SK-N-SH treated with all-trans-retinoic acid at 6 μM for 48 hours (cell line): ENCODE data around the gene CCDC88C.

ENCODE experiments used
- ARNTL ChIP-seq: fragments of 450-650 bp; formaldehyde crosslinking; IDR thresholded peaks from 2 replicates; pipeline ENCODE4 v1.5.0; 2020; ENCODE audit warnings: low read depth, mild to moderate bottlenecking, moderate library complexity, borderline replicate concordance
- CREB5 ChIP-seq: fragments of 250-450 bp; sonication (Bioruptor Pico); IDR thresholded peaks from 2 replicates; pipeline ENCODE4 v1.5.1; 2020; ENCODE audit warnings: low read depth, mild to moderate bottlenecking, moderate library complexity
- GLIS3 ChIP-seq: fragments of 250-450 bp; sonication (Bioruptor Pico); IDR thresholded peaks from 2 replicates; pipeline ENCODE4 v1.5.0; 2020; ENCODE audit warnings: mild to moderate bottlenecking, moderate library complexity
- POU6F1 ChIP-seq: fragments of 250-450 bp; sonication (Bioruptor Pico); IDR thresholded peaks from 2 replicates; pipeline ENCODE4 v1.8.0; 2021; ENCODE audit warnings: low read depth, mild to moderate bottlenecking, moderate library complexity, borderline replicate concordance
- TCF4 ChIP-seq: fragments of 250-450 bp; sonication (Bioruptor Pico); IDR thresholded peaks from 2 replicates; pipeline ENCODE4 v1.8.0; 2021; ENCODE audit warnings: mild to moderate bottlenecking, moderate library complexity, borderline replicate concordance
- ZC3H10 ChIP-seq: fragments of 250-450 bp; sonication (Bioruptor Pico); IDR thresholded peaks from 2 replicates; pipeline ENCODE4 v1.5.1; 2021; ENCODE audit warnings: mild to moderate bottlenecking, moderate library complexity
- ZFP3 ChIP-seq: fragments of 250-450 bp; sonication (Bioruptor Pico); IDR thresholded peaks from 2 replicates; pipeline ENCODE4 v1.5.0; 2020; ENCODE audit warnings: mild to moderate bottlenecking, moderate library complexity
- ZFP30 ChIP-seq: fragments of 450-650 bp; formaldehyde crosslinking; IDR thresholded peaks from 2 replicates; pipeline ENCODE4 v1.5.0; 2022; ENCODE audit warnings: mild to moderate bottlenecking, moderate library complexity
- ZNF565 ChIP-seq: fragments of 450-650 bp; formaldehyde crosslinking; conservative IDR thresholded peaks from 2 replicates; pipeline ENCODE4 v1.5.0; 2020; ENCODE audit warnings: low read depth, mild to moderate bottlenecking, moderate library complexity
- ZNF70 ChIP-seq: fragments of 450-650 bp; formaldehyde crosslinking; IDR thresholded peaks from 2 replicates; pipeline ENCODE4 v1.5.0; 2020; ENCODE audit warnings: mild to moderate bottlenecking, moderate library complexity
- TF ChIP-seq, protein P1 (sequence below): fragments of 250-450 bp; sonication (Bioruptor Pico); IDR thresholded peaks from 2 replicates; pipeline ENCODE4 v1.8.0; 2020; ENCODE audit warnings: mild to moderate bottlenecking, moderate library complexity, borderline replicate concordance

DNA sequence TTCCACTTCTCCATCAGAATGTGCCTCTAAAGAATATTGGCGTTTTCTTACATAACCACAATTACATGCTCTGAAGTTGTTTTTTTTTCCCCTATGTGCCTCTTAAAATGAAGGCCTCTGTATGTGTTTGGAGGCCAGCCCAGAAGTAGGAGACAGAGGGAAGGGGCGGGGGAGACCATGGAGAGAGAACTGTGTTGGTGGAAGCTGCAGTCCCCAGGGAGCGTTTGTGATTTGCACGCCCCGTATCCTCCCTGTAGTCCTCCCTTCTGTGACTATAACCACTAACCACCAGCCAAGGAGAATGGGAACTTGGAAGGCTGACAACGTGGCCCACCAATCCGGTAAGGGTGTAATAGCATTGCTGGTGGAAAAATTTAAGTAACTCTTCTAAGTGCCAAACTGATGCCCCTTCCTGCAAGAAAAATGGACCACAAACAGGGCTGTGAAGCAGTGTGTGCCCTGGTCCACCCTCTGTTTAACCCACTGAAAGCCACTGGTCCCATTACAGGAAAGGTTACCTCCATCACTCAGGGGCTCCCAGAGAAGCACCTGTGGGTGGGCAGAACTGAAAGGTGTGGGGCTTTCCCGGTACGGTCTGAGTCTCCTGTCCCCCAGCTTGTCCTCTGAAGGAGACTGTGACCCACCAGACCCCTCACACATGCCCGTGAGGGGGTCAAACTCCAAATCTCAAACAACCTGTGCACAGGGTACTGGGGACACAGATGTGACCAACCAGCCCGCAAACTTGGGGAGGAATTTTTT lies 36.8 kb downstream of the CCDC88C start:
- TF ChIP-seq GLIS3 (CRISPR knock-in tag) (no peak), ARNTL (CRISPR knock-in tag) (no peak), TCF4 (CRISPR knock-in tag) (no peak), ZNF565 (no peak), ZNF70 (CRISPR knock-in tag) (no peak), CREB5 (CRISPR knock-in tag) (no peak), ZC3H10 (no peak), ZFP30 (CRISPR knock-in tag) (no peak), ZFP3 (CRISPR knock-in tag) (no peak), POU6F1 (no peak)
- TF ChIP-seq, protein P1, sequence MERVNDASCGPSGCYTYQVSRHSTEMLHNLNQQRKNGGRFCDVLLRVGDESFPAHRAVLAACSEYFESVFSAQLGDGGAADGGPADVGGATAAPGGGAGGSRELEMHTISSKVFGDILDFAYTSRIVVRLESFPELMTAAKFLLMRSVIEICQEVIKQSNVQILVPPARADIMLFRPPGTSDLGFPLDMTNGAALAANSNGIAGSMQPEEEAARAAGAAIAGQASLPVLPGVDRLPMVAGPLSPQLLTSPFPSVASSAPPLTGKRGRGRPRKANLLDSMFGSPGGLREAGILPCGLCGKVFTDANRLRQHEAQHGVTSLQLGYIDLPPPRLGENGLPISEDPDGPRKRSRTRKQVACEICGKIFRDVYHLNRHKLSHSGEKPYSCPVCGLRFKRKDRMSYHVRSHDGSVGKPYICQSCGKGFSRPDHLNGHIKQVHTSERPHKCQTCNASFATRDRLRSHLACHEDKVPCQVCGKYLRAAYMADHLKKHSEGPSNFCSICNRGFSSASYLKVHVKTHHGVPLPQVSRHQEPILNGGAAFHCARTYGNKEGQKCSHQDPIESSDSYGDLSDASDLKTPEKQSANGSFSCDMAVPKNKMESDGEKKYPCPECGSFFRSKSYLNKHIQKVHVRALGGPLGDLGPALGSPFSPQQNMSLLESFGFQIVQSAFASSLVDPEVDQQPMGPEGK = no peak
